Measurements from ENCODE around the gene EFHC2.

EFHC2 gene, protein sequence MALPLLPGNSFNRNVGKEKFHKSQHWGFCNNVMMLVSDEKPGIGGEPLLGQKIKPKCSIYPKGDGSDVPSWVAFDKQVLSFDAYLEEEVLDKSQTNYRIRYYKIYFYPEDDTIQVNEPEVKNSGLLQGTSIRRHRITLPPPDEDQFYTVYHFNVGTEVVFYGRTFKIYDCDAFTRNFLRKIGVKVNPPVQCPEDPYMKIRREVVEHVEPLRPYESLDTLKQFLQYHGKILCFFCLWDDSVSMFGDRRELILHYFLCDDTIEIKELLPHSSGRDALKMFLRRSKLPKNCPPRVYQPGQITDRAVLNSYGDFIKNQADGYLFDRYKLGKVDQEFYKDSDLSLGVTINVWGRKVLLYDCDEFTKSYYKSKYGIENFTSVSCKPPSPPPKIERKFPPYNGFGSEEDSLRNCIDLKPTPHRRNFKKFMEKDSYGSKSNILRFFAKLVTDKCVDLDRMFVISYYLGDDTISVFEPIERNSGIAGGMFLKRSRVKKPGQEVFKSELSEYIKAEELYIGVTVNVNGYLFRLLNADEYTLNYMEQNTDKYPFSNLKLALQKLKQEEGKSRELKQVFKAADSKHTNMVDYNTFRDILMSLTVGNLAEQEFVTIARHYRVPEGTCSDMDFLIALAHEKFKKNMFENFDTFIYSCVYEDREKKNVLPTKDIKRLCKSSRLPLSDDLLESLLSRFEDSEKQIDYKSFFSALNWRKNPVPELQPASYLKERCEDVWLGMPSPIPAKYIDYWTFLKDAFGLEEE

DNA sequence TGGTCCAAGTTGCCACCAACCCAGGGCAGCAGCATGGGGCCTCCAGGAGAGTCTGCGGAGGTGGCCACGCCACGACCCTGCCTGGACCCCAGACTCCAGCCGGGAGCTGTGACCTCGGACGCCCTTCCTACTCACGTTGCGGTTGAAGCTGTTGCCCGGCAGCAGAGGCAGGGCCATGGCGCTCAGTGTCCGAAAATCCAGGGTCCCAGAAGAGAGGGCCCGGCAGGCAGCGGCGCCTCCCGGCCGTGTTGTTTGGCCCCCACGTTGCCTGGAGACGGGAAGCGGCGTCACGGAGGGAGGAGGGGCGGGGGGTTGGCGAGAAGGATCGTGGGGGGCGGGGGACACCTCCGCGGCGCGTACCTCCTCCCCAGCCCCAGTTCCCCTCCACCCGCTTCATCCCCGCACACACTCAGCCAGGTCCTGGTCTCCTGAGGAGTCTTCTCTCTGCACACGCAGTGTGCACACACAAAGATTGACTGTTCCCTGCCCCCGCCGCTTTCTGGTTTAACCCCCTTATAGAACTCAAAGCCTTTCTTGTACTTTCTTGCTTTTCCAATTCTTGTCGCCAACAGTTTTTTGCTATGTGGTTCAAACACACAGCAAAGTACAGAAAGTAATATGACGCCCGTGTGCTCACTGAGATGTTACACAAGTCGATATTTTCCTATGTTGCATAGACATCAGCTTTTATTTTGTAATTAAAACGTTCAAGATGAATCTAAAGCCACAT, at the start of gene EFHC2:
Gene EFHC2 (minus strand): TSS at position 261 of the 730 bp plus-strand sequence. CDS start 84 bp downstream, at position 177.
- peak; percentile 71 for ATAC-seq
- TF ChIP-seq, protein P1, sequence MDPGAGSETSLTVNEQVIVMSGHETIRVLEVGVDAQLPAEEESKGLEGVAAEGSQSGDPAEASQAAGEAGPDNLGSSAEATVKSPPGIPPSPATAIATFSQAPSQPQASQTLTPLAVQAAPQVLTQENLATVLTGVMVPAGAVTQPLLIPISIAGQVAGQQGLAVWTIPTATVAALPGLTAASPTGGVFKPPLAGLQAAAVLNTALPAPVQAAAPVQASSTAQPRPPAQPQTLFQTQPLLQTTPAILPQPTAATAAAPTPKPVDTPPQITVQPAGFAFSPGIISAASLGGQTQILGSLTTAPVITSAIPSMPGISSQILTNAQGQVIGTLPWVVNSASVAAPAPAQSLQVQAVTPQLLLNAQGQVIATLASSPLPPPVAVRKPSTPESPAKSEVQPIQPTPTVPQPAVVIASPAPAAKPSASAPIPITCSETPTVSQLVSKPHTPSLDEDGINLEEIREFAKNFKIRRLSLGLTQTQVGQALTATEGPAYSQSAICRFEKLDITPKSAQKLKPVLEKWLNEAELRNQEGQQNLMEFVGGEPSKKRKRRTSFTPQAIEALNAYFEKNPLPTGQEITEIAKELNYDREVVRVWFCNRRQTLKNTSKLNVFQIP (CRISPR knock-in tag; IDR thresholded peaks at IDR 0.05; ENCODE audit: borderline replicate concordance, low read depth): no peak
- no peak for TF ChIP-seq ARNTL (CRISPR knock-in tag; IDR thresholded peaks at IDR 0.05; ENCODE audit: borderline replicate concordance, low read depth)
- TF ChIP-seq ESRRG (CRISPR knock-in tag; IDR thresholded peaks at IDR 0.05): no peak
- TF ChIP-seq, protein P2, sequence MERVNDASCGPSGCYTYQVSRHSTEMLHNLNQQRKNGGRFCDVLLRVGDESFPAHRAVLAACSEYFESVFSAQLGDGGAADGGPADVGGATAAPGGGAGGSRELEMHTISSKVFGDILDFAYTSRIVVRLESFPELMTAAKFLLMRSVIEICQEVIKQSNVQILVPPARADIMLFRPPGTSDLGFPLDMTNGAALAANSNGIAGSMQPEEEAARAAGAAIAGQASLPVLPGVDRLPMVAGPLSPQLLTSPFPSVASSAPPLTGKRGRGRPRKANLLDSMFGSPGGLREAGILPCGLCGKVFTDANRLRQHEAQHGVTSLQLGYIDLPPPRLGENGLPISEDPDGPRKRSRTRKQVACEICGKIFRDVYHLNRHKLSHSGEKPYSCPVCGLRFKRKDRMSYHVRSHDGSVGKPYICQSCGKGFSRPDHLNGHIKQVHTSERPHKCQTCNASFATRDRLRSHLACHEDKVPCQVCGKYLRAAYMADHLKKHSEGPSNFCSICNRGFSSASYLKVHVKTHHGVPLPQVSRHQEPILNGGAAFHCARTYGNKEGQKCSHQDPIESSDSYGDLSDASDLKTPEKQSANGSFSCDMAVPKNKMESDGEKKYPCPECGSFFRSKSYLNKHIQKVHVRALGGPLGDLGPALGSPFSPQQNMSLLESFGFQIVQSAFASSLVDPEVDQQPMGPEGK (CRISPR knock-in tag; IDR thresholded peaks at IDR 0.05; ENCODE audit: borderline replicate concordance): no peak
- no peak for TF ChIP-seq ISL1 (CRISPR knock-in tag; IDR thresholded peaks at IDR 0.05)
- no peak for TF ChIP-seq ZFP3 (CRISPR knock-in tag; IDR thresholded peaks at IDR 0.05)
- no peak for TF ChIP-seq CSDC2 (CRISPR knock-in tag; IDR thresholded peaks at IDR 0.05)
- TF ChIP-seq, protein P3, sequence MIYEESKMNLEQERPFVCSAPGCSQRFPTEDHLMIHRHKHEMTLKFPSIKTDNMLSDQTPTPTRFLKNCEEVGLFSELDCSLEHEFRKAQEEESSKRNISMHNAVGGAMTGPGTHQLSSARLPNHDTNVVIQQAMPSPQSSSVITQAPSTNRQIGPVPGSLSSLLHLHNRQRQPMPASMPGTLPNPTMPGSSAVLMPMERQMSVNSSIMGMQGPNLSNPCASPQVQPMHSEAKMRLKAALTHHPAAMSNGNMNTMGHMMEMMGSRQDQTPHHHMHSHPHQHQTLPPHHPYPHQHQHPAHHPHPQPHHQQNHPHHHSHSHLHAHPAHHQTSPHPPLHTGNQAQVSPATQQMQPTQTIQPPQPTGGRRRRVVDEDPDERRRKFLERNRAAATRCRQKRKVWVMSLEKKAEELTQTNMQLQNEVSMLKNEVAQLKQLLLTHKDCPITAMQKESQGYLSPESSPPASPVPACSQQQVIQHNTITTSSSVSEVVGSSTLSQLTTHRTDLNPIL (CRISPR knock-in tag; IDR thresholded peaks at IDR 0.05; ENCODE audit: low read depth): no peak
- TF ChIP-seq OSR1 (CRISPR knock-in tag; IDR thresholded peaks at IDR 0.05): no peak
- TF ChIP-seq, protein P4, sequence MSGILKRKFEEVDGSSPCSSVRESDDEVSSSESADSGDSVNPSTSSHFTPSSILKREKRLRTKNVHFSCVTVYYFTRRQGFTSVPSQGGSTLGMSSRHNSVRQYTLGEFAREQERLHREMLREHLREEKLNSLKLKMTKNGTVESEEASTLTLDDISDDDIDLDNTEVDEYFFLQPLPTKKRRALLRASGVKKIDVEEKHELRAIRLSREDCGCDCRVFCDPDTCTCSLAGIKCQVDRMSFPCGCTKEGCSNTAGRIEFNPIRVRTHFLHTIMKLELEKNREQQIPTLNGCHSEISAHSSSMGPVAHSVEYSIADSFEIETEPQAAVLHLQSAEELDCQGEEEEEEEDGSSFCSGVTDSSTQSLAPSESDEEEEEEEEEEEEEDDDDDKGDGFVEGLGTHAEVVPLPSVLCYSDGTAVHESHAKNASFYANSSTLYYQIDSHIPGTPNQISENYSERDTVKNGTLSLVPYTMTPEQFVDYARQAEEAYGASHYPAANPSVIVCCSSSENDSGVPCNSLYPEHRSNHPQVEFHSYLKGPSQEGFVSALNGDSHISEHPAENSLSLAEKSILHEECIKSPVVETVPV (CRISPR knock-in tag; IDR thresholded peaks at IDR 0.05): no peak
- no peak for TF ChIP-seq ZC3H10 (CRISPR knock-in tag; IDR thresholded peaks at IDR 0.05)
- TF ChIP-seq ZNF8 (CRISPR knock-in tag; IDR thresholded peaks at IDR 0.05): no peak
- no peak for TF ChIP-seq ZNF70 (CRISPR knock-in tag; IDR thresholded peaks at IDR 0.05)
- TF ChIP-seq GLIS3 (CRISPR knock-in tag; IDR thresholded peaks at IDR 0.05): no peak
- TF ChIP-seq, protein P5, sequence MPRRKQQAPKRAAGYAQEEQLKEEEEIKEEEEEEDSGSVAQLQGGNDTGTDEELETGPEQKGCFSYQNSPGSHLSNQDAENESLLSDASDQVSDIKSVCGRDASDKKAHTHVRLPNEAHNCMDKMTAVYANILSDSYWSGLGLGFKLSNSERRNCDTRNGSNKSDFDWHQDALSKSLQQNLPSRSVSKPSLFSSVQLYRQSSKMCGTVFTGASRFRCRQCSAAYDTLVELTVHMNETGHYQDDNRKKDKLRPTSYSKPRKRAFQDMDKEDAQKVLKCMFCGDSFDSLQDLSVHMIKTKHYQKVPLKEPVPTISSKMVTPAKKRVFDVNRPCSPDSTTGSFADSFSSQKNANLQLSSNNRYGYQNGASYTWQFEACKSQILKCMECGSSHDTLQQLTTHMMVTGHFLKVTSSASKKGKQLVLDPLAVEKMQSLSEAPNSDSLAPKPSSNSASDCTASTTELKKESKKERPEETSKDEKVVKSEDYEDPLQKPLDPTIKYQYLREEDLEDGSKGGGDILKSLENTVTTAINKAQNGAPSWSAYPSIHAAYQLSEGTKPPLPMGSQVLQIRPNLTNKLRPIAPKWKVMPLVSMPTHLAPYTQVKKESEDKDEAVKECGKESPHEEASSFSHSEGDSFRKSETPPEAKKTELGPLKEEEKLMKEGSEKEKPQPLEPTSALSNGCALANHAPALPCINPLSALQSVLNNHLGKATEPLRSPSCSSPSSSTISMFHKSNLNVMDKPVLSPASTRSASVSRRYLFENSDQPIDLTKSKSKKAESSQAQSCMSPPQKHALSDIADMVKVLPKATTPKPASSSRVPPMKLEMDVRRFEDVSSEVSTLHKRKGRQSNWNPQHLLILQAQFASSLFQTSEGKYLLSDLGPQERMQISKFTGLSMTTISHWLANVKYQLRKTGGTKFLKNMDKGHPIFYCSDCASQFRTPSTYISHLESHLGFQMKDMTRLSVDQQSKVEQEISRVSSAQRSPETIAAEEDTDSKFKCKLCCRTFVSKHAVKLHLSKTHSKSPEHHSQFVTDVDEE (CRISPR knock-in tag; IDR thresholded peaks at IDR 0.05): no peak

DNA sequence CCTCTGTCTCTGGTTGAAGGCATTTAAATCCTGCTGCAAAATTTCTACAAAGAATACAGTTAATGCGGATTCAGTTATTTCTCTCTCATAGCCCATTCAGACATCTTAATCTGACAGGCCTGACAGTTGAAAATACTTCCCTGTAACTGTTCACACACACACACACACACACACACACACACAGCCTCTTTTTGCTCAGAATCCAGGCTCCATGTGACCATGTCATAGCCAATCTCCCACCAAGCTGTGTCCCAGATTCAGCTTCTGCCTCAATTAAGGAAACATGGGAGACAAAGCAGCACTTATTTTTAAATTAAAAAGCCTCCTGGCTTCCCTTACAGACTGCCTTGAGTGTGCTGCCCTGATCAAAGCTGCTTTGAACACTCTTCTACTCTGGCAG, 49.3 kb upstream of the EFHC2 start:
- ATAC-seq: no peak
- no peak for TF ChIP-seq SNAI2 (CRISPR knock-in tag; IDR thresholded peaks at IDR 0.05)

DNA sequence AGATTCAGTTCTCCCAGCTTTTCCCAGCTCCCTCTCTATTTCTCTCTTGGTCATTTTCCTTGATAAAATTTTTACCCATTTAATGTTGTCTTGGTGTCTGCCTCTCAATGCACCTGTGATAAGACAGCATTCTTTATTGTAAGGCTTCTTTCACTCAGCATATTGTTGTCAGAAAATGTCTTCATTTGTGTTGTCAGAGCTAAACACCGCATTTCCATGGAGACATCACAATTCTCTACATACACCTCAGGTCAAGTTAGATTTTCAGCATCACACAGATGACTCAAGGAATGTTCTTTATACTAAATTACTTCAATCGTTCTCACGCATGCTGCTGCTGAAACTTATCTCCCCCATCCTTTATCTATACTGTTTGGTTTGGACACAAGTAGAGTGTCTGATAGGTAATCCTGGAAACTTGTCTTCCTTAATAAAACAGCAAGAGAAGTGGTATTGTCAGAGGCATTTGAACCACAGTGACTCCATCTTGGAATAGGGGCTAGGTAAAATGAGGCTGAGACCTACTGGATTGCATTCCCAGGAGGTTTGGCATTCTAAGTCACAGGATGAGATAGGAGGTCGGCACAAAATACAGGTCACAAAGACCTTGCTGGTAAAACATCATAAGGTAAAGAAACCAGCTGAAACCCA, 41.3 kb upstream of the EFHC2 start:
- ATAC-seq: no peak
- TF ChIP-seq ZFP3 (CRISPR knock-in tag; IDR thresholded peaks at IDR 0.05) (no peak), BACH2 (CRISPR knock-in tag; IDR thresholded peaks at IDR 0.05; ENCODE audit: borderline replicate concordance) (no peak), ARNTL (CRISPR knock-in tag; IDR thresholded peaks at IDR 0.05; ENCODE audit: borderline replicate concordance, low read depth) (no peak), ZNF565 (CRISPR knock-in tag; conservative IDR thresholded peaks at IDR 0.05; ENCODE audit: low read depth) (no peak), ZFP30 (CRISPR knock-in tag; IDR thresholded peaks at IDR 0.05) (no peak), GLIS3 (CRISPR knock-in tag; IDR thresholded peaks at IDR 0.05) (no peak), TOX (CRISPR knock-in tag; IDR thresholded peaks at IDR 0.05; ENCODE audit: borderline replicate concordance) (no peak)
- TF ChIP-seq, protein P1 (CRISPR knock-in tag; IDR thresholded peaks at IDR 0.05; ENCODE audit: borderline replicate concordance, low read depth): no peak
